HL-60 (cell line): ENCODE results near the gene IL4I1.

Experiments
- DNase-seq, 2 experiments: peaks; one replicate each; pipeline ENCODE4 v3.0.0-alpha.2; 2010 to 2020; ENCODE audit warnings: low read depth in 1 of 2, low spot score in 1 of 2
- H3K27ac ChIP-seq: fragments of 250-450 bp; sonication (Bioruptor Pico); replicated peaks from 2 replicates; pipeline ENCODE4 v1.5.1; 2020; ENCODE audit warnings: mild to moderate bottlenecking, moderate library complexity
- H3K27me3 ChIP-seq: fragments of 250-450 bp; sonication (Bioruptor Pico); 2 replicates; pipeline ENCODE4 v1.5.1; 2021; ENCODE audit warnings: mild to moderate bottlenecking, moderate library complexity; ENCODE audit not compliant: insufficient read depth, poor library complexity, severe bottlenecking
- H3K4me3 ChIP-seq: replicated peaks from 2 replicates; pipeline ENCODE4 v1.5.1; 2011; ENCODE audit warnings: mild to moderate bottlenecking, control low read depth, low read length; ENCODE audit not compliant: insufficient read depth
- CTCF ChIP-seq: IDR thresholded peaks from one replicate; pipeline ENCODE4 v1.5.1; 2011; ENCODE audit warnings: low read length, control low read depth, inconsistent platforms; ENCODE audit not compliant: insufficient read depth
- GABPA ChIP-seq: IDR thresholded peaks from 2 replicates; pipeline ENCODE4 v1.6.1; 2012; ENCODE audit warnings: low read depth
- POLR2AphosphoS5 ChIP-seq: IDR thresholded peaks from 2 replicates; pipeline ENCODE4 v1.6.1; 2012; ENCODE audit warnings: low read depth
- REST ChIP-seq: IDR thresholded peaks from 2 replicates; pipeline ENCODE4 v1.6.1; 2012; ENCODE audit warnings: low read depth; ENCODE audit not compliant: insufficient replicate concordance
- SPI1 ChIP-seq: IDR thresholded peaks from 2 replicates; pipeline ENCODE4 v1.6.1; 2012; ENCODE audit warnings: low read depth, mild to moderate bottlenecking, borderline replicate concordance

Gene IL4I1

GRCh38 chr19:49929121-49929610, 32.5 kb upstream of the IL4I1 start, which contains the start of the genes ATF5 and NUP62:
TSS of gene ATF5 (plus strand) at chr19:49929205. CDS start at chr19:49930851, 1,646 bp downstream.
TSS of gene NUP62 (minus strand) at chr19:49929504. CDS start at chr19:49909807, 19,697 bp downstream.
- peak within 1 kb of the TSS; percentile 99 for H3K27ac ChIP-seq
- H3K27me3 ChIP-seq: no peaks in the 10 kb centered on the region

GRCh38 chr19:49927526-49928264, 31.0 kb upstream of the IL4I1 start:
- H3K4me3 ChIP-seq: peak overlapping the region; percentile 77
- H3K27ac ChIP-seq: peak overlapping the region; percentile 99
- TF ChIP-seq POLR2AphosphoS5 (no peak), CTCF (no peak), SPI1 (no peak), REST (no peak), GABPA (no peak)
- no peaks in the 10 kb centered on the region for H3K27me3 ChIP-seq
- no peak for DNase-seq

More at GRCh38 chr19:49929121-49929610, 32.5 kb upstream of the IL4I1 start, which contains the start of the genes ATF5 and NUP62:
- TF ChIP-seq REST (peak; percentile 67), GABPA (no peak), CTCF (no peak), POLR2AphosphoS5 (peak; percentile 85; the same call in 1 of the 2 replicates), SPI1 (no peak)
- H3K4me3 ChIP-seq: peak within 1 kb of the TSS; percentile 77
- DNase-seq: peak; percentile 75 to 90

- DNase-seq: no peak
- Histone ChIP-seq H3K27me3 (no peaks in the 10 kb centered on the region), H3K27ac (no peak overlapping the region), H3K4me3 (no peak overlapping the region)
- TF ChIP-seq GABPA: no peak
- no peak for TF ChIP-seq CTCF
- TF ChIP-seq POLR2AphosphoS5: no peak
- TF ChIP-seq REST: no peak
- TF ChIP-seq SPI1: no peak
Measured at GRCh38 chr19:49926515-49926914, 29.8 kb upstream of the IL4I1 start.
